ENCODE results near the gene ZNF407. TPM values are rescaled to one million over a fixed set of nuclear protein-coding genes. Genes with fewer than 3 reads are reported as not detected.

The ZNF407 gene
- total and polyA plus RNA-seq, 2 of the 13 experiments (the other 11 are each of a cell fraction or from before 2014, with no cell fraction given): 2.3 to 8.7 TPM

- no peak overlapping the region for H2AFZ ChIP-seq (ENCODE audit: low read length)
- CTCF ChIA-PET (ENCODE audit: low intra/inter-chr PET ratio, low total read pairs): no interaction called here
- WGBS (ENCODE audit: low lambda C conversion rate): 96% methylated on average over 4 of the region's 5 CpGs
- no peaks in the 10 kb centered on the region for H3K9me3 ChIP-seq (ENCODE audit: low read length)
- intact Hi-C loops (cut with micrococcal nuclease; ENCODE audit: unreplicated experiment) (no loop called here), in situ Hi-C loops (cut with HindIII; ENCODE audit: extremely low pct_ligation_motif_present, low pct_unique_long_range_greater_than_20kb) (no loop called here)
- no peaks in the 10 kb centered on the region for H3K79me2 ChIP-seq (ENCODE audit: insufficient read depth, low read length)
- DNase-seq (ENCODE audit: low spot score): no peak
- H3K4me3 ChIP-seq (replicated peaks in 1 of 3; ENCODE audit: insufficient read depth in 1 of 3, low read depth in 2 of 3, low read length in 3 of 3): no peak overlapping the region
- H3K27me3 ChIP-seq (ENCODE audit: control insufficient read depth in 1 of 2, insufficient read depth in 2 of 2, low read length in 2 of 2): no peaks in the 10 kb centered on the region
- H3K27ac ChIP-seq (ENCODE audit: extremely low read length, insufficient read depth, low read length): no peak overlapping the region
- BruUV-seq (replicated peaks): no TSS peak
- H3K36me3 ChIP-seq (replicated peaks in 1 of 2; ENCODE audit: control insufficient read depth in 1 of 2, insufficient read depth in 2 of 2, low read length in 2 of 2): no peaks in the 10 kb centered on the region
- peaks cover 26% of the 10 kb centered on the region for H3K4me1 ChIP-seq (ENCODE audit: insufficient read depth, low read length)
- no peaks in the 10 kb centered on the region for H4K20me1 ChIP-seq (ENCODE audit: insufficient read depth, low read length)
- FAIRE-seq: no peak
- H3K9ac ChIP-seq (ENCODE audit: insufficient read depth, low read depth, low read length): no peak overlapping the region
- ATAC-seq: no peak
- no peak overlapping the region for H3K4me2 ChIP-seq (ENCODE audit: low read depth, low read length)
- TF ChIP-seq ZNF468 (CRISPR knock-in tag; IDR thresholded peaks at IDR 0.05) (no peak), ZNF234 (CRISPR knock-in tag; conservative IDR thresholded peaks at IDR 0.05) (no peak), PBX3 (CRISPR knock-in tag; IDR thresholded peaks at IDR 0.05; ENCODE audit: borderline replicate concordance) (no peak), ZNF264 (CRISPR knock-in tag; IDR thresholded peaks at IDR 0.05) (no peak), ATF5 (CRISPR knock-in tag; IDR thresholded peaks at IDR 0.05; ENCODE audit: low read depth) (no peak), ZNF850 (CRISPR knock-in tag; conservative IDR thresholded peaks at IDR 0.05) (no peak), ARHGAP35 (CRISPR knock-in tag; IDR thresholded peaks at IDR 0.05; ENCODE audit: borderline replicate concordance) (no peak), HMGXB4 (CRISPR knock-in tag; IDR thresholded peaks at IDR 0.05; ENCODE audit: borderline replicate concordance in 1 of 2, low read depth in 1 of 2) (no peak), ZNF562 (CRISPR knock-in tag; IDR thresholded peaks at IDR 0.05; ENCODE audit: borderline replicate concordance) (no peak), MAFF (IDR thresholded peaks at IDR 0.05; ENCODE audit: low read depth, low read length) (no peak), PHF5A (CRISPR knock-in tag; IDR thresholded peaks at IDR 0.05; ENCODE audit: low read depth, unreplicated experiment) (no peak), ZNF674 (CRISPR knock-in tag; IDR thresholded peaks at IDR 0.05; ENCODE audit: low read depth) (no peak), ZNF790 (CRISPR knock-in tag; IDR thresholded peaks at IDR 0.05; ENCODE audit: borderline replicate concordance) (no peak), SMAD3 (CRISPR knock-in tag; IDR thresholded peaks at IDR 0.05) (no peak), ARID2 (CRISPR knock-in tag; IDR thresholded peaks at IDR 0.05; ENCODE audit: borderline replicate concordance) (no peak), MAFK (conservative IDR thresholded peaks at IDR 0.05 in 1 of 2, IDR thresholded peaks at IDR 0.05 in 1 of 2; ENCODE audit: low read length in 2 of 2) (no peak), CEBPG (CRISPR knock-in tag; IDR thresholded peaks at IDR 0.05) (no peak), SAFB2 (CRISPR knock-in tag; IDR thresholded peaks at IDR 0.05; ENCODE audit: borderline replicate concordance, low read depth) (no peak)
- POLR2A ChIA-PET: no interaction called here
Measured at GRCh38 chr18:74728586-74728985, 130.9 kb downstream of the ZNF407 start.
